Left colon (tissue), 2 donors: ENCODE data around the gene C5orf58. TPM values are rescaled to one million over a fixed set of nuclear protein-coding genes. Genes with fewer than 3 reads are reported as not detected.
A peak's percentile ranks its signal among the peaks of the same experiment; 100 is the strongest.

Source experiments
- ATAC-seq: fragments of 200-7000 bp; cut with Tn5 transposase; one replicate; pipeline ENCODE4 v1.9.1; 2020; ENCODE audit warnings: mild to moderate bottlenecking, moderate library complexity
- DNase-seq, 2 donors: peaks; one replicate each; pipeline ENCODE4 v3.0.0-alpha.2; 2020
- intact Hi-C, 2 donors: fragments of 100-400 bp; cut with DNase I in 1 of 2; cut with micrococcal nuclease in 1 of 2; formaldehyde crosslinking; loops; one replicate each; pipeline versions ENCODE4 v1.11.2 to v1.14.0; 2022; cut with DNase I, micrococcal nuclease
- total RNA-seq, 2 donors: library from RNA; stranded (reverse); fragmentation: NEBNext Ultra II Directional; extraction: Animal tissue kit (Norgen Biotek cat#: 25700); gene quantifications; one replicate each; pipeline ENCODE4 v1.2.1, GENCODE V29; 2021
- donor health status: DM: no; HTN: no; CAD: no.
- donor health status: DM: yes; HTN: yes; CAD: no.

Gene C5orf58
- total RNA-seq, 2 donors from 2014 or later: not detected

GRCh38 chr5:170249355-170249754 lies 16.6 kb downstream of the C5orf58 start:
- no peak for ATAC-seq
- intact Hi-C loops: no loop called here
- DNase-seq: no peak

- DNase-seq (no peak), ATAC-seq (no peak)
- intact Hi-C loops: no loop called here
Observed at GRCh38 chr5:170250810-170251317, 18.1 kb downstream of the C5orf58 start.

- no peak for DNase-seq
- intact Hi-C loops: no loop called here
- no peak for ATAC-seq
Observed at GRCh38 chr5:170251462-170251861, 18.7 kb downstream of the C5orf58 start.

GRCh38 chr5:170252109-170252508 lies 19.3 kb downstream of the C5orf58 start:
- intact Hi-C loops: no loop called here
- DNase-seq (no peak), ATAC-seq (no peak)

- DNase-seq (no peak), ATAC-seq (no peak)
- intact Hi-C loops: no loop called here
Observed at GRCh38 chr5:170252720-170253350, 20.1 kb downstream of the C5orf58 start.

- intact Hi-C loops: no loop called here
- DNase-seq (no peak), ATAC-seq (peak; percentile 26)
Observed at GRCh38 chr5:170254056-170254455, 21.3 kb downstream of the C5orf58 start.

- intact Hi-C loops: no loop called here
Observed at GRCh38 chr5:170256571-170256970, 23.8 kb downstream of the C5orf58 start.

GRCh38 chr5:170257370-170257769 lies 24.6 kb downstream of the C5orf58 start:
- ATAC-seq (no peak), DNase-seq (no peak)
- intact Hi-C loops: no loop called here

More at GRCh38 chr5:170256571-170256970, 23.8 kb downstream of the C5orf58 start:
- ATAC-seq (no peak), DNase-seq (no peak)

GRCh38 chr5:170261528-170262043 lies 28.8 kb downstream of the C5orf58 start:
- ATAC-seq (no peak), DNase-seq (no peak)
- intact Hi-C loops: no loop called here

GRCh38 chr5:170262061-170263045 lies 29.6 kb downstream of the C5orf58 start:
- DNase-seq (no peak), ATAC-seq (no peak)
- intact Hi-C loops: no loop called here

- DNase-seq (no peak), ATAC-seq (no peak)
- intact Hi-C loops: no loop called here
Observed at GRCh38 chr5:170263906-170264305, 31.1 kb downstream of the C5orf58 start.

- no peak for DNase-seq
- intact Hi-C loops: no loop called here
Observed at GRCh38 chr5:170265522-170265921, 32.7 kb downstream of the C5orf58 start.

GRCh38 chr5:170266570-170267381 lies 34.0 kb downstream of the C5orf58 start:
- intact Hi-C loops: no loop called here
- DNase-seq (no peak), ATAC-seq (no peak)

More at GRCh38 chr5:170265522-170265921, 32.7 kb downstream of the C5orf58 start:
- ATAC-seq: no peak

GRCh38 chr5:170267431-170268152 lies 34.8 kb downstream of the C5orf58 start:
- DNase-seq (peak; percentile 67 to 69), ATAC-seq (peak; percentile 49)
- intact Hi-C loops: loop anchor here in 1 of 2 donors (2.0 kb wide), 1 partner anchor 153 kb away; no protein-coding TSS in a partner anchor

- DNase-seq (no peak), ATAC-seq (no peak)
- intact Hi-C loops: loop anchor here in 1 of 2 donors (2.0 kb wide), 1 partner anchor 153 kb away; no protein-coding TSS in a partner anchor
Observed at GRCh38 chr5:170268153-170268689, 35.4 kb downstream of the C5orf58 start.

- DNase-seq: no peak
- intact Hi-C loops: loop anchor here in 1 of 2 donors (2.0 kb wide), 1 partner anchor 152 kb away; no protein-coding TSS in a partner anchor
- ATAC-seq: peak; percentile 35
Observed at GRCh38 chr5:170268884-170269283, 36.1 kb downstream of the C5orf58 start.

- intact Hi-C loops: loop anchor here in 1 of 2 donors (2.0 kb wide), 1 partner anchor 151 kb away; no protein-coding TSS in a partner anchor
- DNase-seq: no peak
- ATAC-seq: no peak
Observed at GRCh38 chr5:170269579-170269978, 36.8 kb downstream of the C5orf58 start.
